Thoracic aorta (tissue), 2 donors: ENCODE measurements around the gene CCDC88C. TPM values are rescaled to one million over a fixed set of nuclear protein-coding genes. Genes with fewer than 3 reads are reported as not detected.

ENCODE experiments used
- ATAC-seq: fragments of 150-250 bp; one replicate; pipeline ENCODE4 v1.8.0; 2017; ENCODE audit warnings: low read depth; ENCODE audit not compliant: insufficient number of reproducible peaks, low FRiP score
- DNase-seq: peaks from one replicate; pipeline ENCODE4 v3.0.0-alpha.2; 2020; ENCODE audit warnings: low spot score
- H3K27ac ChIP-seq, 2 donors: fragments of 200-600 bp; sonication (generic); 1 replicate in 1 of 2; 2 replicates in 1 of 2; pipeline ENCODE4 v1.5.1; 2016; ENCODE audit warnings: mild to moderate bottlenecking in 2 of 2, moderate library complexity in 2 of 2
- H3K27me3 ChIP-seq: fragments of 200-600 bp; sonication (generic); replicated peaks from 2 replicates; pipeline ENCODE4 v1.6.0; 2016; ENCODE audit warnings: mild to moderate bottlenecking; ENCODE audit not compliant: insufficient read depth
- H3K36me3 ChIP-seq: fragments of 200-600 bp; sonication (generic); one replicate; pipeline ENCODE4 v1.5.1; 2016
- H3K4me1 ChIP-seq, 2 donors: fragments of 200-600 bp; sonication (generic); 1 replicate in 1 of 2; 2 replicates in 1 of 2; pipeline versions ENCODE4 v1.5.1 to v1.6.0; 2016; ENCODE audit warnings: low read depth in 2 of 2, mild to moderate bottlenecking in 1 of 2; ENCODE audit not compliant: control insufficient read depth in 1 of 2
- H3K4me3 ChIP-seq: fragments of 200-600 bp; sonication (generic); 2 replicates; pipeline ENCODE4 v1.5.1; 2016; ENCODE audit warnings: mild to moderate bottlenecking
- H3K9me3 ChIP-seq: fragments of 200-600 bp; sonication (generic); 2 replicates; pipeline ENCODE4 v1.5.1; 2016
- CTCF ChIP-seq: fragments of 200-600 bp; sonication (generic); IDR thresholded peaks from one replicate; pipeline ENCODE4 v1.5.1; 2019; ENCODE audit warnings: antibody characterized with exemption
- total RNA-seq, 2 donors: library from RNA; depleted of rRNA; stranded (reverse); fragments of >200 nt; gene quantifications; one replicate each; pipeline versions ENCODE4 v1.1.0 to v1.2.3, GENCODE V29; 2016

Gene CCDC88C
- total RNA-seq, 2 donors from 2014 or later = 3.7 to 11.5 TPM

GRCh38 chr14:91242635-91243034, 175.0 kb downstream of the CCDC88C start:
- no peak for DNase-seq
- H3K27ac ChIP-seq = no peak overlapping the region
- H3K27me3 ChIP-seq = no peaks in the 10 kb centered on the region
- no peaks in the 10 kb centered on the region for H3K36me3 ChIP-seq
- no peak overlapping the region for H3K4me3 ChIP-seq
- TF ChIP-seq CTCF = no peak
- ATAC-seq = no peak
- H3K4me1 ChIP-seq = peaks cover 0 to 9% of the 10 kb centered on the region in 2 donors
- no peaks in the 10 kb centered on the region for H3K9me3 ChIP-seq

GRCh38 chr14:91241863-91242262, 175.8 kb downstream of the CCDC88C start:
- H3K27ac ChIP-seq = no peak overlapping the region
- no peak for ATAC-seq
- TF ChIP-seq CTCF = no peak
- no peaks in the 10 kb centered on the region for H3K27me3 ChIP-seq
- no peak for DNase-seq
- peaks cover 0 to 9% of the 10 kb centered on the region in 2 donors for H3K4me1 ChIP-seq
- no peak overlapping the region for H3K4me3 ChIP-seq
- no peaks in the 10 kb centered on the region for H3K9me3 ChIP-seq
- no peaks in the 10 kb centered on the region for H3K36me3 ChIP-seq

GRCh38 chr14:91238661-91239060, 179.0 kb downstream of the CCDC88C start:
- H3K4me1 ChIP-seq = no peaks in the 10 kb centered on the region
- no peak overlapping the region for H3K4me3 ChIP-seq
- no peaks in the 10 kb centered on the region for H3K27me3 ChIP-seq
- DNase-seq = no peak
- no peak for TF ChIP-seq CTCF
- no peaks in the 10 kb centered on the region for H3K9me3 ChIP-seq
- no peak for ATAC-seq
- H3K27ac ChIP-seq = no peak overlapping the region
- H3K36me3 ChIP-seq = no peaks in the 10 kb centered on the region

- ATAC-seq (no peak), DNase-seq (no peak)
- Histone ChIP-seq H3K4me3 (no peak overlapping the region), H3K9me3 (no peaks in the 10 kb centered on the region), H3K27me3 (no peaks in the 10 kb centered on the region), H3K36me3 (no peaks in the 10 kb centered on the region), H3K4me1 (no peaks in the 10 kb centered on the region), H3K27ac (no peak overlapping the region)
- no peak for TF ChIP-seq CTCF
These were observed 179.5 kb downstream of the CCDC88C start for GRCh38 chr14:91238085-91238484.

GRCh38 chr14:91237219-91237618, 180.4 kb downstream of the CCDC88C start:
- no peak for TF ChIP-seq CTCF
- no peak overlapping the region for H3K4me3 ChIP-seq
- ATAC-seq (no peak), DNase-seq (no peak)
- no peaks in the 10 kb centered on the region for H3K27me3 ChIP-seq
- no peaks in the 10 kb centered on the region for H3K4me1 ChIP-seq
- no peak overlapping the region for H3K27ac ChIP-seq
- no peaks in the 10 kb centered on the region for H3K9me3 ChIP-seq
- no peaks in the 10 kb centered on the region for H3K36me3 ChIP-seq
